Measurements from ENCODE around the gene FOXJ1.

DNA sequence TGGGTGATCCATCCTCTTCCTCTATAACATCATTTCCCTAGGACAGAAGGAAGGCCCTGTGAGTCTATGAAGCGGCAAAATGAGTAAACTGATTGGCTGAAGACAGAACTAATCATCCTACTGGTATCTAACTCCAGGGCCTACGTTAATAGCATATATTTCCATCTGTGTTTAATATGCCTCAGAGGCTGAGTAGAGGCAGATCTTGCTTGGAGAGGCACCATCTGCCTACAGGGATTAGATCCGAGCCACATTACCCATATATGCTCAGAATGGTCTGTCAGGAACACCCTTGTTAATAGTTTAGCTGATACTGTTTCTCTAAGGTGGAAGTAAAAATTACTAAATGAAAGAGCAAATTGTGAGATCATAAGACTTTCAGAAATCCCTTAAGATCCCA lies 13.2 kb upstream of the FOXJ1 start:
- TF ChIP-seq, protein P1, sequence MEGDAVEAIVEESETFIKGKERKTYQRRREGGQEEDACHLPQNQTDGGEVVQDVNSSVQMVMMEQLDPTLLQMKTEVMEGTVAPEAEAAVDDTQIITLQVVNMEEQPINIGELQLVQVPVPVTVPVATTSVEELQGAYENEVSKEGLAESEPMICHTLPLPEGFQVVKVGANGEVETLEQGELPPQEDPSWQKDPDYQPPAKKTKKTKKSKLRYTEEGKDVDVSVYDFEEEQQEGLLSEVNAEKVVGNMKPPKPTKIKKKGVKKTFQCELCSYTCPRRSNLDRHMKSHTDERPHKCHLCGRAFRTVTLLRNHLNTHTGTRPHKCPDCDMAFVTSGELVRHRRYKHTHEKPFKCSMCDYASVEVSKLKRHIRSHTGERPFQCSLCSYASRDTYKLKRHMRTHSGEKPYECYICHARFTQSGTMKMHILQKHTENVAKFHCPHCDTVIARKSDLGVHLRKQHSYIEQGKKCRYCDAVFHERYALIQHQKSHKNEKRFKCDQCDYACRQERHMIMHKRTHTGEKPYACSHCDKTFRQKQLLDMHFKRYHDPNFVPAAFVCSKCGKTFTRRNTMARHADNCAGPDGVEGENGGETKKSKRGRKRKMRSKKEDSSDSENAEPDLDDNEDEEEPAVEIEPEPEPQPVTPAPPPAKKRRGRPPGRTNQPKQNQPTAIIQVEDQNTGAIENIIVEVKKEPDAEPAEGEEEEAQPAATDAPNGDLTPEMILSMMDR (IDR thresholded peaks at IDR 0.05), result no peak
- TF ChIP-seq POLR2A (IDR thresholded peaks at IDR 0.05), result no peak
